IPS-11a (cell line): ENCODE measurements around the gene FSHB.
"Not testable (repeated sequence)": the region's sequence is repeated elsewhere in the genome, so short reads cannot be mapped to it uniquely, and the experiment has no call there.

ENCODE experiments used
- H3K4me3 ChIP-seq: one replicate; pipeline ENCODE4 v1.5.1; 2013; ENCODE audit warnings: low read depth, low read length, control low read depth

FSHB gene

GRCh38 chr11:30230714-30231113 lies at the start of gene FSHB:
TSS of gene FSHB (plus strand) at chr11:30231014. CDS start at chr11:30231903, 889 bp downstream.
- no peak within 1 kb of the TSS for H3K4me3 ChIP-seq

DNA sequence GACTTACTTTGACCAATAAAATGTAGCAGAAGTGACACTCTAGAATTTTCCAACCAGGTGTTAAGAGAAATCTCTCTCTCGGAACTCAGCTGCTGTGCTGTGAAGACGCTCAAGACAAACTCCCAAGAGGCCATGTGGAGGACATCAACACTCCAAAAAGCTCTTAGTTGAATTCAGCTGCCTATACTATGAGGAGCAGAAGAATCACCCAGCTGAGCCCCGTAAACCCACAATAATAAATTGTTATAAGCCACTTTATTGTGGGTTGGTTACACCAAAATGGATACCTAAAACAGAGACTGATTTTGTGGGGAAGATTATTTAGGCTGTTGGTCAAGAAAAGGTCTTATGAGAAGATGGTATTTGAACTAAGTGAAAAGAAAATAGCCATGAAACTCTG lies 44.1 kb upstream of the FSHB start:
- H3K4me3 ChIP-seq = no peak overlapping the region

DNA sequence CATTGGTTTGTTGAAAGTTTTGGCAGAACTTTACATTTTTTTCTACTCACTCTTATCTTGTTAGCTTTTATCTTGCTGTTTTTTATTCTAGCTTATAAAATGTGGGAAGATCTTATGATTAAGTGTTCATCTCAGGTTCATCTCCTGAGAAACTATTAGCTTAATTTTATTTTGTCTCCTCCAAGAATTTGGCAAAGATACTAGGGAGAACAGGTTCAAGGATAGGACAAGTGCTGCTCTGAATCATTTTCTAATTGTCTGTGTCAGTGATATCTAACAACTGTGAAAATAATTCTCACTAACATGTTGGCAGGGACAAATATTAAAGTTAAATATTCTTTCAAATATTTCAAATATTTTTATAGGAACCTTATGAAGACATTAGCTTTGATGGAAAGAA lies 38.2 kb upstream of the FSHB start:
- no peak overlapping the region for H3K4me3 ChIP-seq

DNA sequence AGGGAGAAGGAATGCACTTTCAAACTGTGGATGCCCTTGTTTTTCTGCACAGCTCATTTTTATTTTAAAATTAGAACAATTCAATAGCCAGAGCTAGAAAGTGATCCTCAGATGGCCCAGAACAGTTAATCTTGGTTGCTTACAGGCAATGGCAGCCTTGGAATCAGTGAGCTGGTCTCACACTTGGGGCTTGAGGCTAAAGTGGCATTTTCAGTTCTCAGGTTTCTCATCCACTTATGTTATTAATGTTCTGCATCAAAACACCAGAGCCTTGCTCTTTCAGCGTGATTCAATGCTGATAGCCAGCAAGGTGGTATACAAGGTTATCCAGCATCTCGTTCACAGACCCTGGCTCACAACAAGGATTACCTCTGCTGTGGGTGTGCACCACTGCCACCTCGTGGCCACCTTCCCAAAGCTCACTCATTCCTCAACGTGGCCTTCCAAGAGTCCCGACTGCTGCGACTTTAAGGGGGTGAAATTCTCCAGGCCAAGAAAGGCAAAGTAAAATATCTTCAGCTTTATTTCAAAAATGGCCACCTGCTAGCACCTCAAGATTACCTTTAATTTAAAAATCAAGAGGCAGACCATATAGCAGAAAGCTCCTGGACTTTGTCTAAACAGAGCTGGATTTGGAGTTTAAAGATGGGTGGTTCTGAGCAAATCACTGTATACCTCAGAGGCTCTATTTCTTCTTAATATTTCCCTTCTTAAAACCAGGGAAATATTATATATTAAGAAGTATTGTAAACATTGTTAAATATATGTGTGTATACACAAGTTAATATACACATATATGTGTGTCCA lies 34.2 kb upstream of the FSHB start:
- H3K4me3 ChIP-seq = no peak overlapping the region

DNA sequence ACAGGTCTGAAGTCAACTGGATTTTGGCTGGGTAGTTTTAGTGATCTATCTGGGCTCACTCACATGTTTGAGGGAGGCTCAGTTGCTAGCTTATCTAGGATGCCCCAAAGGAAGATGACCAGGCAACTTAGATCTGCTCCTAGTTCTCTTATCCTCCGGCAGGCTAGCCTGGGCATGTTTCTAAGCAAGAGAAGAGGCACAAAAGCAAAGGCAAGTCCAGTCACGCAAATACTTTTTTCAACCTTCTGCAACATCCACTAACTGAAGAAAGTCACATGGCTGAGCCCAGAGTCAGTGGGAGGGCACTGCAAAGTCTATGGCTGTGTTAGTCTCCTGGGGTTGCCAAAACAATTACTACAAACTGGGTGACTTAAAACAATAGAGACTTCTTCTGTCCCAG lies 32.9 kb upstream of the FSHB start:
- H3K4me3 ChIP-seq = no peak overlapping the region

DNA sequence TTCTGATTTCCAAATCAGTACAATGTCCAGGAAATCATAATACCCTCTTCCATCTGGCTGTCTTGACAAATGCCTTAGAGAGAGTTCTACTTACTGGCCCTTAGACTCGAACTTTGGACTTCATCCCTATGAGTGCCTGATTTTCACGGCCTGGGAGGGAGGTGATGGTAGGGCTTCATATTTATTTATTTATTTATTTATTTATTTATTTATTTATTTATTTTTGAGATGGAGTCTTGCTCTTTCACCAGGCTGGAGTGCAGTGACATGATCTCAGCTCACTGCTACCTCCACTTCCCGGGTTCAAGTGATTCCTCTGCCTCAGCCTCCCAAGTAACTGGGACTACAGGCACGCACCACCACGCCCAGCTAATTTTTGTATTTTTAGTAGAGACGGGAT lies 27.8 kb upstream of the FSHB start:
- H3K4me3 ChIP-seq = not testable (repeated sequence)

DNA sequence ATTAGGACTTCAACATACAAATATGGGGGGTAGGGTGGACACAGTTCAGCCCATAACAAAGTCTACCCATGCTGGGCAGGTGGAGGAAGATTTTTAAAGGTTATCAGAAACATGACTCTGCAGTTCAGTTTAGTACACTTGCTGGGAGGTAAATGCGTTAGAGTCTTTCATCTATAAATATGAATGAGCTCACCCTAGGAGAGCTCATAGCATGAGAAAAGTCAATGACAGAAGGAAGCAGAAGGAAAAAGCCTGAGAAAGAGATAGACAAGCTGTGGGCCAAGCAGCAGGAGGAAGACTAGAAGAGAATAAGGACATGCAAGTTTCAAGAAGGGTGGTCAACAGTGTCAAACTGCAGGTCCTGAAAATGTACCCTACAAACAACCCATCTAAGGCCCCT lies 27.0 kb upstream of the FSHB start:
- no peak overlapping the region for H3K4me3 ChIP-seq

DNA sequence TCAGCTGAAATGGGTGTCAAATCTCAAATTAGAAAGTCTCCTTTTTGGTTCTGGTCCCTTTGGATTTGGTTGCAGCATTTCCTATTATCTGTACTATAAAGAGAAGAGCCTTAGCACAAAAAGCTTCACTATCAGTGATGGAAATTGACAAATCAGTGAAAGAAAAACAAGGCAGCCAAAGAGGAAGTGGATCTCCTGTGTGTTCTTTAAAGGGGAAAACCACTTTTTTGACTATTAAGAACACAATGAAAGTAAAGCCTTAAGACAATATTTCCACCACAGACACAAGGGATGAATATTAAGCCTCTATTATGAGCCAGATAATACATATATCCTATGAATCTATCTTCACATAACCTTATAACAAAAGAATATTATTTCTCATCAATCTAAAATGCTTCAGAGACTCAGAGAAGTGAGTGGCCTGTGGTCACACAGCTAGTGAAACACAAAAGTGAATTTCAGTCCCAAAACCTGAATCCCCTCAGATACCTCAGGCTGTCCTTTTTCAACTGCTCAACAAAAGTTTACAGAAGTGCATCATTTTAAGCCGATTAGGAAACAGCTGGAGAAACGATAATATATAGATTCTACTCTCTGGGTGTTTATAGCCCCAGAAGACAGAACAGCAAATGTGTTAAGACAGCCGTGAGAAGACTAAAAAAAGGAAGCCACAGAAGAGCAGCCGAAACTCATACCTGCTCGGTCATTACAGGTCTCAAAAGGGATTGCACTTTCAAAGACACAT lies 24.4 kb upstream of the FSHB start:
- H3K4me3 ChIP-seq = no peak overlapping the region

- H3K4me3 ChIP-seq = no peak overlapping the region
These were observed 20.5 kb upstream of the FSHB start for GRCh38 chr11:30210357-30210756.

- H3K4me3 ChIP-seq = no peak overlapping the region
These were observed 14.3 kb upstream of the FSHB start for GRCh38 chr11:30216534-30216933.

DNA sequence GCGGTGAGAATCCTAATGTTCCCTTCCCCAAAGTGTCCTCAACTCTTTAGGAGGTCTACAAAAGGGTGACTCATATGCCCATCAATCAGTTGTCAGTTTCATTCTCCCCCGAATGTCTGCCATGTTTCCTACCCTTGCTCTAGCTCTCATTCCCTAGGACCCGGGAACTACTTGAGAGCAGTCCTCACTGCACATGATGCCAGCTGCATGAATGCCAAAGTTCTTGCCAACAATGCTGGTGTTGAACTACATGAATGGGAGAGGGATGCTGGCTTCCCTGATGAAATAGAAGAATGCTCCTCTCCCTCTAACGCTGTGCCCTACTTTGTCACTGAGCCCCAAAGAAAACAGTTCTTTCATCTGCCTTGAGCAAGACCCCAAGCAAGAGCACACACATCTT lies 12.5 kb upstream of the FSHB start:
- no peak overlapping the region for H3K4me3 ChIP-seq

GRCh38 chr11:30225642-30226041 lies 5.2 kb upstream of the FSHB start:
- no peak overlapping the region for H3K4me3 ChIP-seq

DNA sequence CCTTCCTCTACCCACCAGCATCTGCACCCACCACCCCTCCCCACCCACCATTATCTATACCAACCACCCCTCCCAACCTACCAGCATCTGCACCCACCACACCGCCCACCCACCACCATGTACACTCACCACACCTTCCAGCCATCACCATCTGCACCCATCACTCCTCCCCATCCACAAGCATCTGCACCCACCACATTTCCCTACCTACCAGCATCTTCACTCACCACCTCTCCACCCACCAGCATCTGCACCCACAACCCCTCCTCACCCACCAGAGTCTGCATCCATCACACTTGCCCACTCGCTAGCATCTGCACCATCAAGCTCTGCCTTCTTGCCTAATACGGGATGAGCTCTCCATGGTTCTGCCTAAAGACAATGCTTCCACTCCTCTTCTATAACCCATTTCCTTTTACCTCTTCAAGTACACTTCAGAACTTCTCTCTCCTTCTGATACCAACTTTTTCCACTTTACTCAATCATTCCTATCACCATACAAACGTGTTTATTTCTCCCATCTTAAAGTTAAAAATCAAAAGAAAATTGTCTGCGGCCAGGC lies 2.4 kb upstream of the FSHB start:
- no peak overlapping the region for H3K4me3 ChIP-seq

DNA sequence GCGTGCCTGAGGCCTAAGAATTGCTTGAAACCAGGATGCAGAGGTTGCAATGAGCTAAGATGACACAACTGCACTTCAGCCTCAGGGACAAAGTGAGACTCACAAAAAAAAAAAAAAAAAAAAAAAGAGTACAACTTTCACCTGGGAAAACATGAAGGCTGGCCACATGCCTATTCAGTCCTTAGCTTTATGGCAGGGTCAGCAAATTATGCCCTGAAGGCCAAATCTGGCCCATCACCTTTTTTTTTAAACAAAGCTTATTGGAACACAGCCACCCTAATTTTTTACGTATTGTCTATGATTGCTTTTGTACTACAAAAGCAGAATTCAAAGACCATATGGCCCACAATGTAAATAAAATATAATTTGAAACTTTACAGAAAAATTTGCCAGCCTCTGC lies 8.2 kb downstream of the FSHB start:
- H3K4me3 ChIP-seq = no peak overlapping the region

DNA sequence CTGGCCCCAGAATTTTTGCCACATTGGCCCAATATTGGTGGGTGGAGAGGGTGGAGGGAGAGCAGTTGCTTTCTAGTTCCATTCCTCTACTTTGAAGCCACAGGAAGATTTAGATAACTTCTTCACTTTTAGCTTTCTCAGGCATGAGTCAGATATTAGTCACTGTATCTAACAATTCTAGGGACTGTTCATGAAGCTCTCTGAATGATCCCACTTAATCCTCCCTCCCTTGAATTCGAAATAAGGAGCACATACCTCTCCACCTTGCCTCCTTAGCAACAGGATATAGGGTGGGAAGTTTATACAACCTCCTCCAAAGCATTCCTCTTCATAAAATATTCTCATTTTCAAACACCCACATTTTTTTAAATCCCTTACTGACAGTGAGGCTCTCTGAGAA lies 13.5 kb downstream of the FSHB start:
- no peak overlapping the region for H3K4me3 ChIP-seq

GRCh38 chr11:30245621-30246020 lies 14.8 kb downstream of the FSHB start:
- no peak overlapping the region for H3K4me3 ChIP-seq

- H3K4me3 ChIP-seq = no peak overlapping the region
These were observed 23.8 kb downstream of the FSHB start for GRCh38 chr11:30254307-30255298.

DNA sequence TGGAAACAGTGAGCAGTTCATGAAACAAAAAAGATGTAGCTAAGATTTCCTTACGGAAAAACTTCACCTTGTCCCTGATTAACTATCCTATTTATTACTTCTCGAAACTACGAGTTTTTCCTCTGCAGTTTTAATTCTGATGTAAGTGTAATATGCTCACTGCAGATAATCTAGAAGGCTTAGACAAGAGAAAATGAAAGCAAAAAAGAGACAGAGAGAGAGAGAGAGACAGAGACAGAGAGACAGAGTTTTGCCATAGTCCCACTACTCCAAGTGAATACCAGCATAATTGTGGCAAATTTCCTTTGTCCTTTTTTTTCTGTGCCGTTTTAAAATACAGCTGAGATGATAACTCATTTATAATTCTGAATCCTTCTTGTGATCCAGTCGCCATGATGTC lies 24.8 kb downstream of the FSHB start:
- H3K4me3 ChIP-seq = no peak overlapping the region

GRCh38 chr11:30257058-30257457 lies 26.2 kb downstream of the FSHB start:
- no peak overlapping the region for H3K4me3 ChIP-seq

GRCh38 chr11:30258679-30259078 lies 27.9 kb downstream of the FSHB start:
- no peak overlapping the region for H3K4me3 ChIP-seq

DNA sequence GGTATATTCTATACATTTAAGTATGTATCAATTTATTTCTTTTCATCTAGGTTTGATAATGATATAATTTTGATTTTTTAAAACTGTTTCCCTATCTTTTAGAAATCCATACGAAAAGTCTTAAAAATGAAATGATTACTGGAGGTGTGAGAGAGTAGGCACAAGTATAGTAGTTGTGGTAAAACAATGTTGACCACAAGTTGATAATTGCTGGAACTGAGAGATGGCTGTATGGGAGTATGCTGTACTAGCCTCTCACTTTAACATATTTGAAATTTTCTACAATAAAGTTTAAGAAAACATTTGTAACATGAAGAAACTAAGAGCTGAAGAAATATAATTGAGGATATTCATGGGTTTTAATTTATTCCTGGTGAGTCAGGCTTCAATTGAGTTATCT lies 30.0 kb downstream of the FSHB start:
- no peak overlapping the region for H3K4me3 ChIP-seq
